ENCODE results near the gene PNPLA5.
A peak's percentile ranks its signal among the peaks of the same experiment; 100 is the strongest.
"Not testable (repeated sequence)": the region's sequence is repeated elsewhere in the genome, so short reads cannot be mapped to it uniquely, and the experiment has no call there.

The PNPLA5 gene, protein sequence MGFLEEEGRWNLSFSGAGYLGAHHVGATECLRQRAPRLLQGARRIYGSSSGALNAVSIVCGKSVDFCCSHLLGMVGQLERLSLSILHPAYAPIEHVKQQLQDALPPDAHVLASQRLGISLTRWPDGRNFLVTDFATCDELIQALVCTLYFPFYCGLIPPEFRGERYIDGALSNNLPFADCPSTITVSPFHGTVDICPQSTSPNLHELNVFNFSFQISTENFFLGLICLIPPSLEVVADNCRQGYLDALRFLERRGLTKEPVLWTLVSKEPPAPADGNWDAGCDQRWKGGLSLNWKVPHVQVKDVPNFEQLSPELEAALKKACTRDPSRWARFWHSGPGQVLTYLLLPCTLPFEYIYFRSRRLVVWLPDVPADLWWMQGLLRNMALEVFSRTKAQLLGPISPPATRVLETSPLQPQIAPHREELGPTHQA

DNA sequence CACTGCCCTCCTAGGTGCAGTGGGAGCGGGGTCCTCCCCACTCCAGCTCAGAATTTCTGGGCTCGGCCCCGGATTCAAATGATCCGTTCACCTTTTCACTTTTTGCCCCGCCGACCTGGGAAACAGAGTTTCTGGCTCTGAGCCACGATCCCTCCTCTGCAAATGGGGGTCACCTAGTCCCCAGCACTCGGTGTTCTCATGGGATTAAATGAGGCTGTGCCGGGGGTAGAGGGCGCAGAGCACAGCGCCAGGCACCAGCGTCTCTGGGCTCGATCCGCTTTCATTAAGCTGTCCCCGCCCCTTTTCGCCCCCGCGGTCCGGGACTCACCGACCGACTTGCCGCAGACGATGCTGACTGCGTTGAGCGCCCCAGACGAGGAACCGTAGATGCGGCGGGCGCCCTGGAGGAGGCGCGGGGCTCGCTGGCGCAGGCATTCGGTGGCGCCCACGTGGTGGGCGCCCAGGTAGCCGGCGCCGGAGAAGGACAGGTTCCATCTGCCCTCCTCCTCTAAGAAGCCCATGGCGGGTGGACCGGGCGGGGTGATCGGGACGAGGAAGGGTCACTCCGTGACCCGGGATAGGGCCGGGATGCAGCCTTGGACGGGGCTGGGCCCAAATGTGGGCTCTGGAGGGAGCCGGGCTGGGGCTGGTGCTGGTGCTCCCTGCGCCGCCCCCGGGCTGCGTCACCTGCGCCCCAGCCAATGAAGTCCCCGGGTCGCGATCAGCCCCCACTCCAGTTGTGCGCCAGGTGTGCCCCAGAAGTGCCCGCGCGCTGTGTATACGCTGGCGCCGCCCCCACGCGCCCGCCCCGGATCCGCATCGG, at the start of gene PNPLA5:
PNPLA5 (minus strand) TSS at position 654 of the 823 bp plus-strand sequence; CDS start at position 521, 133 bp downstream.
- DNase-seq, result no peak

DNA sequence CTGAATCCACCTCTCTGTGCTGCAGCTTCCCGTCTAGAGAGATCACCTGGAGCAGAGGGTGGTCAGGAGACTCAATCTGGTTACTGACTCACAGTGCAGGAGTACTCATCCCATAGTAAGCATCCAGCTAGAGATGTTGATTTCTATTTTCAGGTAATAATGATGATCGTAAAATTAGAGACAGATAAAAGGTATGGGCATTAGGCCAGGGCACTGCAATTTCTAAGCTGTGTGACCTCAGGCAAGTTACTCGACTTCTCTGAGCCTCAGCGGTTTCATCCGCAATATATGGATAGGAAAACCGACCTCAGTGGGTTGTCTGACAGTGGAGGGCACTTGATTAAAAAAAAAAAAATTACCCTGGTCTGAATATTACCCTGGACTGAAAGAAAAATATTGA, 49.6 kb upstream of the PNPLA5 start:
- DNase-seq, result no peak

DNA sequence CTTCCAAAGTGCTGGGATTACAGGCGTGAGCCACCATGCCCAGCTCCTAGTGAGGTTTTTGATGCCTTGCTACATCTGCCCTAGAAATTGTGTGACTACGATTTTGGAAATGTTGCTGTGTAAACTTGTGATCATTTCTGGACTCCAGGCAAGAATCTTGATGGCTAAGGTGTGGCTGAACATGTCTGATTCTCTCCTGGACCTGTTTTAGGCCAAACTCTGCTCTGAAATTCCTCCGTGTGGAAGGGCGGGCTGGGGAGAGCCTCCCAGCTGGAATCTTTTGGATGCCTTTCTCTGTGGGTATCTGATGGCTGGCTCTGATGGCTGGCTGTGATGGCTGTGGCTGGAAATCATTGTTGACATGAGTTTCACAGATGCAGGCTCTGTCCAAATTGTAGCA, 40.0 kb upstream of the PNPLA5 start:
- DNase-seq, result no peak

DNA sequence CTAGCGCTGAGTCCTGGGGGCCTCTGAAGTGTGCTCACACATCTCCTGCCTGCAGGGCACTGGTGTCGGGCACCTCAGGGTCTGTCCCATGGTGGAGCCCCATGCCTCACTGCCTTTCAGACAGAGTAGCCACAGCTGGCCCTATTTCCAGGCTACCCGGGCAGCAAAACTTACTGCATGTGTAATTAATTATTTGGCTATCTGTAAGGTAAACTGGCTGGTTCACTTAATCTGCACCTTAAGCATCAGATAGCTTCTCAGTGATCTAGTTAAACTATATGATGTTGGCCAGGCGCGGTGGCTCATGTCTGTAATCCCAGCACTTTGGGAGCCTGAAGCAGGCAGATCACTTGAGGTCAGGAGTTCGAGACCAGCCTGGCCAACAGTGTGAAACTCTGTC, 37.1 kb upstream of the PNPLA5 start:
- no peak for DNase-seq

DNA sequence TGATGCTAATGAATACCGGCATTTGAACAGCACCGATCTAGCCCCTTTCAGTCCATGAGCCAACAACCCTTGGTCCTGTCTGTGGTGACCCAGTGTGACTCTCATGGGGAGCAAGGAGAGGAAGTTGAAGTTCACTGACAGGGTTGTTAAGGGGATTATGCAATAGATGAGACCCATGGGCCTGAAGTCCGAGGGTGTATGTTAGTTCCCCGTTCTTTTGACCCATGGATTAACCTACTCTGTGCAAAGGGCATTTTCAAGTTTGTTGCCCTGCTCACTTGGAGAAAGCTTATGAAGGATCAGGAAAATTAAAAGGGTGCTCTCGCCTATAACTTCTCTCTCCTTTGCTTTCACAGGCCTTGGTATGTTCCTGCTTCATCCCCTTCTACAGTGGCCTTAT, 36.7 kb upstream of the PNPLA5 start:
- no peak for DNase-seq

DNA sequence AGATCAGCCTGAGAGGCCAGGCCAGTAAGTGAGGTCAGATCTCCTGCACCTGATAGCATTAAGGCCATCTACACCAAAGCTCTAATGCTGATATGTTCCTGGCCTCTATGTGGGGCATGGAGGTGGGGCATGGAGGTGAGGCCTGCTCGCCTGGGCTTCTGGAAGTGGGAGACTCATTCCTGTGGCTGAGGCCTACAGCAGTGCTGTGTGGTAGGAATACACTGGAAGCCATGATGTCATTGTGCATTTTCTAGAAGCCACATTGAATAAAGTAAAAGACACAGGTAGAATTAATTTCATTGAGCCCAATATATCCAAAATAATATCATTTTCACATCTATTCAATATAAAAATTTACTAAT, 34.5 kb upstream of the PNPLA5 start:
- DNase-seq, result no peak

DNA sequence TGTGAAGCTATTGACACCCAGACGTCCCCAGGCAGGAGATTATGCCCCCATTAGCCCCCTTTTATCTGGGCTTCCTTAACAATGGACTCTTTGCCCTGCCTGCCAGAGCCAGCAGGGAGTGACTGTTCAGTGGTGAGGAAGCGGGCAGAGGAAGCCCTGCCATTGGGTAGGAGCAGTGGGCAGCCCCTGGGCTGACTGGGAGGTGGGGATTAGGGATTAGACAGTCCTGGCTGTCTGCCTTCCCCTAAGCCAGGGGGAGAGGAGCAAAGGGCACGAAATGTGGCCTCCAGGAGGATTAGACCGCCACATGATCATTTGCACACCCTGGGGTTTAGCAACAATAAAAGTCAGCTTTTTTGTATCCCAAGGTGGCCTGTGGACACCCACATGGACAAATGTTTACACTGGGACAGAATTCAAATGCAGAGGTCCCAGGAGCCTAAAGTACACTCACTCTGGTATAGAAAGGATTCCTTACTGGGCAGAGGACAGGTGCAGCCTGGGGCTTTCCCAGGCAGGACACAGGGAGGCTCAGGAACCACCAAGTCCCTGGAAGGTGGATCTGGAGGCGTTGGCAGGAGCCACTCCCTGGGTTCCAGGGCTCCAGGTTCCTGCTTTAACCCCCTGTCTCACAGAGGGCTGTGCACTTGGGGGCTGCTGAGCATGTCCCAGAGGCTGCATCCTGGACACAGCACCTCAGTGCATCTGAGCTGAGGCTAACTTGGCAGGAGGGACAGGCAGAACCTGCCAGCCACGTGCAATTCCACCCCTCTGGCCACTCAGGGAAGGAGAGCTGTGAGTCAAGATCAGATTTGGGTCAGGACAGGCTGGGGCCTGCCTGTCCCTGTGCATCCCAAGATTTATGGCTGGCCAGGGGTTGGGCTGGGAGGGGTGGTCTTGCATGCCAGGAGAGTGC, 33.9 kb upstream of the PNPLA5 start:
- no peak for DNase-seq

DNA sequence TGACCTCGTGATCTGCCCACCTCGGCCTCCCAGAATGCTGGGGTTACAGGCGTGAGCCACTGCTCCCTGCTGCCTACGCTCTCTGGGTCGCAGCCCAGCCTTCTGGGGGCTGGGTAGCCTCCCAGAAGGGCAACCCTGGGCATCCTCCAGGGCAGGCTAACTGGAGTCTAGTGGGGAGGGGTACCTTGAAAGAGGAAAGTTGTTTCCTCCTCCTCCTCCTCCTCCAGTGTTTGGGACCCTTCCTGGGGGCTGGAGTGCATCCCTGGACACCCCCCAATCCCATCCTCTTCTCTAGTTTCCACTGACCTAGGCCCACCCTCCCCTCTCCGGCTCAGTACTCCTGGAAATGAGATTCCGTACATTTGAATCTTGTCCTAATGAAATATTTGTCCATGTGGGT, 33.1 kb upstream of the PNPLA5 start:
- DNase-seq, result no peak

DNA sequence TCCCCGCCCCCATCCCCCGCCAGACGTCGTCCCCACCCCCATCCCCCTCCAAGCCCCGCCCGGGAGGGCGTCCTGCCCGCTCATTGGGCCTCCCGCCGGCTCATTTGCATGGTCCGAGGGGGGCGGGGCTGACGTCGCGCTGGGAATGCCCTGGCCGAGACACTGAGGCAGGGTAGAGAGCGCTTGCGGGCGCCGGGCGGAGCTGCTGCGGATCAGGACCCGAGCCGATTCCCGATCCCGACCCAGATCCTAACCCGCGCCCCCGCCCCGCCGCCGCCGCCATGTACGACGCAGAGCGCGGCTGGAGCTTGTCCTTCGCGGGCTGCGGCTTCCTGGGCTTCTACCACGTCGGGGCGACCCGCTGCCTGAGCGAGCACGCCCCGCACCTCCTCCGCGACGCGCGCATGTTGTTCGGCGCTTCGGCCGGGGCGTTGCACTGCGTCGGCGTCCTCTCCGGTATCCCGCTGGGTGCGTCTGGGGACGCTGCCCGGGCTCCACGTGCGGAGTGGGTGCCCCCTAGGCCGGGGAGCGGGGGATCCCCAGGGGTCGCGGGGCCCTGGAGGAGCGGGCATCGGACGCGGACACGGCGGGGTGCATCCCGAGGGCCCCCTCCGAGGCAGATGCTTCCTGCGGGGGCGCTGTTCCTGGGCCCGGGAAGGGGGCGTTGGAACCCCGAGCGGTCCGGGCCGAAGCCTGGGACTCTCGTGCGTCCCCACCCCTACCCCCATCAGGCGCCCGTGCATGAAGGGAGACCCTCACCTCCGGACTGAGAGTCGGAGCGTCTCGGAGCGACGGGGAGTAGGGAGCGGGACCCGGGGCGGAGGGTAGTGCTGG, 32.0 kb upstream of the PNPLA5 start, which contains the start of gene PNPLA3:
PNPLA3 (plus strand) TSS at position 175 of the 834 bp plus-strand sequence; CDS start at position 282, 107 bp downstream.
- peak; percentile 59 for DNase-seq

DNA sequence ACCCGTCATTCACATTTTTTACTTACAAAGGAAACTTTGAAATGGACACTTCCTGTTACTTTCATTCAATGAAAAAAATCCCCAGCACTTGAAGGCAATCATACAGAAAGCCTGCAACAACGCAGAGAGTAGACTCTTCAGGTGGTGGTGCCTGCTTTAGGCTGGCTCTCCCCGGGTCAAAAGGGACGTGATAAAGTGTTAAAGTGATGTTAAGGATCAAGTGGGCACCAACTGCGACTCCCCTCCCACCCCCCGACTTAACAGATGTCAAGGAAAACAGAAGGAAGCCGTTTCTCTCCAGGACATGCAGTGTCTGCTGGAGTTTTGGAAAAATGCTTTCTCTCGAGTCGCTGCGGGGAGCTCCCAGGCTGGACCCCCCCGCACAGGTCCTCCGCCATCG, 31.4 kb upstream of the PNPLA5 start:
- DNase-seq, result no peak

DNA sequence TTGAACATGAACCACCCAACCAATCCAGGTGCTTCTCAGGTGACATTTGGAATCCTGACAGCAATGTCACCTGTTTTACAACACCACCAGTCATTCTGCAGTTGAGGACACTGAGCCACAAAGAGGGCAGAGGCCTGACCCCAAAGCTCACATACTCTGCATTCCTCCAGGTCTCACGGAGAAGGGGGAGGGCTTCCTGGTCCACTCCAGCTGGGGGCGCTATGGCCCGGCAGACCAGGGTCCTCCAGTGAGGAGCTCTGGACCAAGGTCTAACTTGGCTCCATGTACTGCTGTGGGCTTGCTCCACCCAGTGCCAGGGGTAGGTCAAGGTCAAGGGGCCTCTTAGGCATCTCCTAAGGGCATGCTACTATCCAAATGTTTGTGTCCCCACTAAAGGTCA, 30.3 kb upstream of the PNPLA5 start:
- DNase-seq, result no peak

DNA sequence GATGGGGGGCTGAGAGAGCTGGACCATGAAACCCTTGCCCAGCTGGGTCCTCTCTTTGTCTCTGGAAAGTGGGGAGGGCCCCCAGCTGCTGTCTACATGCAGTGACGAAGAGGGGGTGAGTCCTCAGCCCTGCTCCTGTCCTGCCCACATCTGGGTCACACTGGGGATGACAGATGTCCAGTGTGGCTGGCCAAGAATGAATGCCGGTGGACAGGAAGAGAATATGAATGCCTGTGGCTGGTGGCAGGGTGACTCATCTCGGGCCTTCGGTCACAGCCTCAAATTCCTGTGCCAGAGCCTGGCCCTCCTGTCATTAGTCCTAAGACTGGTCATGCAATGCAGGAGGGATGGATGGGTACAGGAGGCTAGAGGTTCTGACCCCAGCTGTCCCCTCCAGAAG, 29.6 kb upstream of the PNPLA5 start:
- DNase-seq, result no peak

DNA sequence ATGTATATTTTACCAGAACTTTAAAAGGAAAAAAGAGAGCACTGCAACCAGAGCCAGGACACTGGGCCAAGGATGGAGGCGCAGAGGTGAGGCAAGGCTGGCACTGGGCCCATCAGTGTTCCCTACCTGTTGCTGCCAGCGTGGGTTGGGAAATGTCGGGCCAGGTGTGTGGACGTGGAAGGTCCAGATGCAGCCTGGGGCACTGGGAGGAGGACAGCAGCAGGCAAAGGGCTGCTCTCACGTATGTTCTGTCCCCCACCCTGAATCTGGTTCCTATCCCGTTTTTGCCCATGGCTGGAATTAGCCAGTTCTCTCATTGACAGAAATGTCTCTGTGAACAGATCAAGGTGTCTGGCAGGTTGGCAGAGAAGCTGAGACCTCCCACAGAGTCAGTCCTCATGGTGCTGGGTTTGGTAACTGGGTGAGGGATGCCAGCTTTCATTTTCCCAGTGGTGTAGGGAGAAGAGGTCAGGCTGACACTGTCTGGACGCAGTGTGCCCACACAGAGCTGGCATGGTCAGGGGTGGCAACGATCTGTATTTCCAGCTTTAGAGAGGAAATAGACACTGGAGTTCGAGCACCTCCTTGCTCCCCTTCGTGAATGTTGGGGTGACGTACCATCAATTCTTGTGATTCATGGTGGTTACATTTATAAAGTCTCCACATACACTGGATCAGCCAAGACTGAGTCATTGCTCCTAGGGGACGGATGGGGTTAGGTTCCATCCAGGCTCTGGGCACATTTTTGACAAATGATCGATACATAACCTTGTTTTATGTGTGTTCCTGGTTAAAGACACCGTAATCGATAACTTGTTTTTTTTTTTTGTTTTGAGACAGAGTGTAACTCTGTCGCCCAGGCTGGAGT, 27.5 kb upstream of the PNPLA5 start:
- DNase-seq, result no peak

DNA sequence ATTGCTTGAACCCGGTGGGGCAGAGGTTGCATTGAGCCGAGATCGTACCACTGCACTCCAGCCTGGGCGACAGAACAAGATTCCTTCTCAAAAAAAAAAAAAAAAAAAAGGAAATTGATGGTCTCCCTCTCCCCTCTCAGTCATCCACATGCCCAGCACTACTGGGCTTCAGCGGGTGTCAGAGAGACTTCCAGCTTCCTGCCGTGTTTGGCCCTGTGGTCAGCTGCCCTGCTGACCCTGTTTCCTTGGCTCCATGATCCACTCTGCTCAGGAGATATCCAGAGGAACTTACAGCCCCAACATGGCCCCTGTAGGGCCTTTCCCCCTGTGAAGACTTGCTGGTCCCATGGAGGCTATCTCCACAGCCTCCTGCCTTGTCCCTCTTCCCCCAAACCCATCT, 25.7 kb upstream of the PNPLA5 start:
- no peak for DNase-seq

DNA sequence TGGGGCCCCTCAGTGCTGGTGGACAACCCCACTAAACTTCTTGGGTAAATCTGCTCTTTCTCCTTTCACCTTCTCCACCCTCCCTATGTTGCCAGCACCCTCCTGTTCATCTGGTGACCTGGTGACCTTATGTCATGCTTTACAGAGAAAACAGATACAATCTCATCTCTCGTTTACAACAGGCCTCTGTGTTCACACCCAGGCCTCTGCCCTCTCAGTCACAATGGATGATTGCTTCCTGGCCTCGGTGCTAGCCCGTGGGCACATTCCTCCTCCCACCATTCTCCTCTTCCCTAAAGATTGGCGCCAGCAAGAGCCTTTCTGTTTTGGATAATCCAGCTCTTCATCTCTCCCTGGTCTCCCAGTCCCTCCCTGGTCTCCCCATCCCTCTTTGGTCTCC, 19.5 kb upstream of the PNPLA5 start:
- no peak for DNase-seq

DNA sequence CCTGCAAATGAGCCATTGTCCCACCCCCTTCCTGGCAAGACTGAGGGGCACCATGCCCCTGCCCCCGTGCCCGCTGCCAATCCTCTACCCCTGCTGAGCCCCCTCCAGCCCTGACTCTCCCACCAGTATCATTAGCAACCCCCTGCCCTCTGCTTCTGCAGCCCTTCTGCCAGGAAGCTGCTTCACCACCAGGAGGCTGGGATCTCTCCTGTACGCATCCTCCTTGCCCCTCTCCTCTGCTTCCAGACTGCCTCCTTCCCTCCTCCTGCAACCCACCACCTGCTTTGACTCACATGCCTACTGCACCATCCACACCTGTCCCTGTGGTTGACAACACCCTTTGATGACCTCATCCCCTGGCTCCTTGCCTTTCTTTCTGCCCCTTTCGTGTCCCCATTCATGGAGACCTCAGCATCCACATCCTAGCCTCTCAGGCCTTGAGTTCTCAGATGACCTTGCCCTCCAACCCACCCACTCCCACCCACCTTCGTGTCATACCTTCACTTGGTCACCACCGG, 18.4 kb upstream of the PNPLA5 start:
- DNase-seq, result no peak

DNA sequence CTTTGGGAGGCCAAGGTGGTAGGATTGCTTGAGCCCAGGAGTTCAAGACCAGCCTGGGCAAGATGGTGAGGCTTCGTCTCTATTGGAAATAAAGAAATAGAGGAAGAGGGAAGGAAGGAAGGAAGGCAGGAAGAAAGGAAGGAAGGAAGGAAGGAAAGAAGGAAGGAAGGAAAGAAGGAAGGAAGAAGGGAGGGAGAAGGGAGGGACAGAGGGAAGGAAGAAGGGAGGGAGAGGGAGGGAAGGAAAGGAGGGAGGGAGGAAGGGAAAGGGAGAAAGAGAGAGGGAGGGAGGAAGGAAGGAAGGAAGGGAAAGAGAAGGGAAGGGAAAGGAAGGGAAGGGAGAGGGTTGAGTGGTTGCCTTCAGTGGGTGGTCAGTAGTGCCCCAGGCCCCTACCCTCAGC, 17.9 kb upstream of the PNPLA5 start:
- no peak for DNase-seq

DNA sequence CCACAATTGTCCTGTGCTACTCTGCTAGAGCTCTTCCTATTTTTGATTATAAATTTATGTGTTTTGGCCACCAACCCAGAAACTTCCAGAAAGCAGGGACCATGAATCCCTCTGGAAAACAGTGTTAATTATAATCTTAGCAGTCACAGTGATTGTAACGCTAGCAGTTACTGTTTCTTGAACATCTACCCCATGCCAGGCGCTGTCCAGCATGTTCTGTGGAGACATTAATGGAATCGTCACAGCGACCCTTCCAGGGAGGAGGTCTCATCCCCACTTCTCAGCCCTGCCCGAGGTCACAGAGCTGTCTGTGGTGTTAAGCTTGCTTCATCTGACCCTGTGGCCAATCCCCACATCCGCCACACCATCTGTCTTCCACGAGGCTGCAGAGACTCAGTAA, 13.9 kb upstream of the PNPLA5 start:
- DNase-seq, result no peak

DNA sequence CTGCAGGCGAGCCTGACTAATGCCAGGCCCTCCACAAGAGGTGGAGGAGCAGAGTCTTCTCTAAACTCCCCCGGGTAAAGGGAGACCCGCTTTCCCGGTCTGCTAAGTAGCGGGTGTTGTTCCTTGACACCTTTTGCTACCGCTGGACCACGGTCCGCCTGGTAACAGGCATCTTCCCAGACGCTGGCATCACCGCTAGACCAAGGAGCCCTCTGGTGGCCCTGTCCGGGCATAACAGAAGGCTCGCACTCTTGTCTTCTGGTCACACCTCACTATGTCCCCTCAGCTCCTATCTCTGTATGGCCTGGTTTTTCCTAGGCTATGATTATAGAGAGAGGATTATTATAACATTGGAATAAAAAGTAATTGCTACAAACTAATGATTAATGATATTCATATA, 12.6 kb upstream of the PNPLA5 start:
- not testable (repeated sequence) for DNase-seq

DNA sequence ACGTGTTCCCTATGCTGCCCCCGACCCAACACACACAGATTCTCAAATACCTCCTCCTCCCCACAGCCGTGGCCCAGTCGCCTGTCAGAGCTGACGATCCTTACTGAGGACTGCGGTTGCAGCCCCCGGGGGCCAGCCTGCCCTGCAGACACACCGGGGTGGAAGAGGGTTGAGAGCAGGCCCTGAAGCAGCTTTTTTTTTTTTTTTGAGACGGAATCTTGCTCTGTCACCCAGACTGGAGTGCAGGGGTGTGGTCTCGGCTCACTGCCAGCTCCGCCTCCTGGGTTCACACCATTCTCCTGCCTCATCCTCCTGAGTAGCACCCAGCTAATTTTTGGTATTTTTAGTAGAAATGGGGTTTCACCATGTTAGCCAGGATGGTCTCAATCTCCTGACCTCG, 11.2 kb upstream of the PNPLA5 start:
- not testable (repeated sequence) for DNase-seq

Measured in activated CD4-positive, alpha-beta T cell treated with anti-CD3 and anti-CD28 coated beads for 1 hour (primary cell).